CD4-positive, alpha-beta memory T cell (primary cell): ENCODE results near the gene EDC3. TPM values are rescaled to one million over a fixed set of nuclear protein-coding genes. Genes with fewer than 3 reads are reported as not detected.
A peak's percentile ranks its signal among the peaks of the same experiment; 100 is the strongest.

ENCODE experiments used
- CTCF ChIA-PET: fragments of 350-600 bp; sonication (Branson Sonifier 250); formaldehyde crosslinking; loops from one replicate; lab custom pipeline; 2021; ENCODE audit warnings: inconsistent platforms; ENCODE audit not compliant: partially characterized antibody; lab: Charles Lee
- POLR2A ChIA-PET: fragments of 350-600 bp; sonication (Branson Sonifier 250); formaldehyde crosslinking; loops from one replicate; lab custom pipeline; 2021; ENCODE audit not compliant: partially characterized antibody; lab: Charles Lee
- DNase-seq, 5 donors: peaks; one replicate each; pipeline versions ENCODE4 v3.0.0 to v3.0.0-alpha.2; 2020 to 2022; ENCODE audit warnings: mixed read lengths in 1 of 5
- H3K27ac ChIP-seq: one replicate; pipeline ENCODE4 v1.7.0; 2013; ENCODE audit warnings: low read depth, low read length
- H3K27me3 ChIP-seq: 2 replicates; pipeline ENCODE4 v1.7.0; 2013; ENCODE audit warnings: mild to moderate bottlenecking, low read length, moderate library complexity; ENCODE audit not compliant: insufficient read depth
- H3K36me3 ChIP-seq: 2 replicates; pipeline ENCODE4 v1.7.0; 2013; ENCODE audit warnings: mild to moderate bottlenecking, low read length, moderate library complexity; ENCODE audit not compliant: insufficient read depth
- H3K4me1 ChIP-seq: 2 replicates; pipeline ENCODE4 v1.7.0; 2013; ENCODE audit warnings: mild to moderate bottlenecking, low read length, moderate library complexity; ENCODE audit not compliant: insufficient read depth
- H3K4me3 ChIP-seq, 2 donors: one replicate each; pipeline ENCODE4 v1.7.0; 2013; ENCODE audit warnings: low read length in 2 of 2, mild to moderate bottlenecking in 1 of 2
- H3K9me3 ChIP-seq, 2 donors: one replicate each; pipeline ENCODE4 v1.7.0; 2013; ENCODE audit warnings: low read length in 2 of 2, control low read depth in 1 of 2; ENCODE audit not compliant: control insufficient read depth in 1 of 2
- H3K27ac Mint-ChIP-seq, 7 donors: one replicate each; pipeline ENCODE4 v1.8.0; 2020 to 2021; ENCODE audit warnings: mixed read lengths in 7 of 7, mild to moderate bottlenecking in 6 of 7, inconsistent platforms in 3 of 7, moderate library complexity in 3 of 7
- H3K27me3 Mint-ChIP-seq, 2 donors: one replicate each; pipeline ENCODE4 v1.8.0; 2020 to 2021; ENCODE audit warnings: mixed read lengths in 2 of 2
- H3K36me3 Mint-ChIP-seq, 2 donors: one replicate each; pipeline ENCODE4 v1.8.0; 2020 to 2021; ENCODE audit warnings: mixed read lengths in 2 of 2, inconsistent platforms in 1 of 2, mild to moderate bottlenecking in 1 of 2
- H3K4me1 Mint-ChIP-seq, 4 donors: one replicate each; pipeline ENCODE4 v1.8.0; 2020 to 2021; ENCODE audit warnings: mixed read lengths in 4 of 4, mild to moderate bottlenecking in 1 of 4
- H3K4me3 Mint-ChIP-seq, 8 donors: one replicate each; pipeline ENCODE4 v1.8.0; 2020 to 2021; ENCODE audit warnings: mixed read lengths in 8 of 8, mild to moderate bottlenecking in 7 of 8, moderate library complexity in 6 of 8, inconsistent platforms in 3 of 8
- H3K9me3 Mint-ChIP-seq, 8 donors: one replicate each; pipeline ENCODE4 v1.8.0; 2020 to 2021; ENCODE audit warnings: mixed read lengths in 8 of 8, mild to moderate bottlenecking in 5 of 8, inconsistent platforms in 3 of 8, moderate library complexity in 1 of 8
- intact Hi-C: fragments of 100-400 bp; cut with micrococcal nuclease; formaldehyde crosslinking; loops from one replicate; pipeline ENCODE4 v1.15.1; 2023
- polyA plus RNA-seq, 2 donors: library from polyadenylated mRNA; unstranded; fragments of 300-500 nt; fragmentation: Illumina TruSeq; gene quantifications; one replicate each; pipeline ENCODE4 v1.2.3, GENCODE V29; 2021
- total RNA-seq, 2 experiments: library from RNA; stranded (reverse); gene quantifications; one replicate each; pipeline ENCODE4 v1.2.3, GENCODE V29; 2021

EDC3 gene
- total and polyA plus RNA-seq, 4 experiments from 2014 or later, result 22.9 to 40.7 (median 34.4) TPM

- H3K36me3 Mint-ChIP-seq, result no peaks in the 10 kb centered on the region
- Histone ChIP-seq H3K4me3 (no peak overlapping the region), H3K4me1 (peaks cover 7% of the 10 kb centered on the region), H3K9me3 (no peaks in the 10 kb centered on the region), H3K27me3 (no peaks in the 10 kb centered on the region), H3K27ac (no peak overlapping the region), H3K36me3 (no peaks in the 10 kb centered on the region)
- intact Hi-C loops, result no loop called here
- H3K27me3 Mint-ChIP-seq, result peaks cover 4% of the 10 kb centered on the region in 2 donors
- ChIA-PET CTCF (no interaction called here), POLR2A (interaction anchor here (1.0 kb wide), 1 partner anchor 15 kb away, joined by 3 read pairs; the partner anchor contains the start of gene CYP1A1)
- H3K27ac Mint-ChIP-seq, result peak overlapping the region in 5 of 7 donors; percentile 62 to 85 (median 66)
- H3K4me3 Mint-ChIP-seq, result peak overlapping the region in 2 of 8 donors; percentile 13 to 32
- H3K4me1 Mint-ChIP-seq, result peaks cover 5 to 10% (median 6%) of the 10 kb centered on the region in 4 donors
- H3K9me3 Mint-ChIP-seq, result no peaks in the 10 kb centered on the region
- no peak for DNase-seq
These were observed 14.7 kb upstream of the EDC3 start for GRCh38 chr15:74710319-74711094.

- peak overlapping the region in 1 of 8 donors; percentile 32 for H3K4me3 Mint-ChIP-seq
- POLR2A ChIA-PET, result interaction anchor here (1.0 kb wide), 1 partner anchor 16 kb away, joined by 3 read pairs; the partner anchor contains the start of gene CYP1A1
- peaks cover 4 to 6% of the 10 kb centered on the region in 2 donors for H3K27me3 Mint-ChIP-seq
These were observed 14.1 kb upstream of the EDC3 start for GRCh38 chr15:74709892-74710291.

GRCh38 chr15:74709011-74709410, 13.2 kb upstream of the EDC3 start:
- H3K4me1 Mint-ChIP-seq, result peaks cover 5 to 10% (median 6%) of the 10 kb centered on the region in 4 donors
- DNase-seq, result no peak
- no peaks in the 10 kb centered on the region for H3K9me3 Mint-ChIP-seq
- no peaks in the 10 kb centered on the region for H3K36me3 Mint-ChIP-seq
- H3K27ac ChIP-seq, result no peak overlapping the region
- intact Hi-C loops, result no loop called here
- no peaks in the 10 kb centered on the region for H3K27me3 ChIP-seq
- H3K27ac Mint-ChIP-seq, result no peak overlapping the region
- CTCF ChIA-PET, result no interaction called here
- no peaks in the 10 kb centered on the region for H3K36me3 ChIP-seq
- no peak overlapping the region for H3K4me3 Mint-ChIP-seq
- H3K27me3 Mint-ChIP-seq, result peaks cover 4 to 6% of the 10 kb centered on the region in 2 donors
- POLR2A ChIA-PET, result no interaction called here
- no peaks in the 10 kb centered on the region for H3K9me3 ChIP-seq
- H3K4me1 ChIP-seq, result peaks cover 7% of the 10 kb centered on the region
- no peak overlapping the region for H3K4me3 ChIP-seq

More at GRCh38 chr15:74709892-74710291, 14.1 kb upstream of the EDC3 start:
- Mint-ChIP-seq H3K36me3 (no peaks in the 10 kb centered on the region), H3K27ac (peak overlapping the region in 5 of 7 donors; percentile 16 to 85 (median 65)), H3K4me1 (peaks cover 5 to 10% (median 6%) of the 10 kb centered on the region in 4 donors), H3K9me3 (no peaks in the 10 kb centered on the region)
- intact Hi-C loops, result no loop called here
- Histone ChIP-seq H3K4me1 (peaks cover 7% of the 10 kb centered on the region), H3K27me3 (no peaks in the 10 kb centered on the region), H3K36me3 (no peaks in the 10 kb centered on the region), H3K4me3 (no peak overlapping the region), H3K27ac (no peak overlapping the region), H3K9me3 (no peaks in the 10 kb centered on the region)
- CTCF ChIA-PET, result no interaction called here
- DNase-seq, result no peak

DNA sequence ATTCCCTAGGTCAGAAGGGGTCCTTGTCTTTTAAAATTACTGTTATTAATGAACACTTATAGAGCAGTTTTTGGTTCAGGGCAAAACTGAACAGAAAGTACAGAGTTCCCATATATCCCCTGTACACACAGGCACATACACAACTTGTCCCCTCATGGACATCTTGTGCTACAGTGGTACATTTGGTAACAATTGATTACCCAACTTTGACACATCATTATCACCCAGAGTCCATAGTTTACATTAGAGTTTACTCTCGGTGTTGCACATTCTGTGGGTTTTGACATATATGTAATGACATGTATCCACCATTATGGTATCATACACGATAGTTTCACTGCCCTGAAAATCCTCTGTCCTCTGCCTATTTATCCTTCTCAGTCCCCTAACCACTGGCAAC, 984 bp upstream of the EDC3 start:
- Mint-ChIP-seq H3K27me3 (peaks cover 3 to 4% of the 10 kb centered on the region in 2 donors), H3K9me3 (no peaks in the 10 kb centered on the region), H3K4me1 (peaks cover 29 to 49% (median 38%) of the 10 kb centered on the region in 4 donors), H3K27ac (peak overlapping the region; percentile 93 to 100 (median 99)), H3K4me3 (peak overlapping the region; percentile 97 to 100 (median 100)), H3K36me3 (peaks cover 0 to 12% of the 10 kb centered on the region in 2 donors)
- H3K27me3 ChIP-seq, result no peaks in the 10 kb centered on the region
- no peaks in the 10 kb centered on the region for H3K9me3 ChIP-seq
- H3K36me3 ChIP-seq, result no peaks in the 10 kb centered on the region
- peak overlapping the region; percentile 80 to 96 for H3K4me3 ChIP-seq
- peak overlapping the region; percentile 70 for H3K27ac ChIP-seq
- intact Hi-C loops, result loop anchor here (5.0 kb wide), 1 partner anchor 325 kb away; the partner anchor contains the start of gene PPCDC
- H3K4me1 ChIP-seq, result peaks cover 31% of the 10 kb centered on the region
- CTCF ChIA-PET, result no interaction called here
- no peak for DNase-seq
- POLR2A ChIA-PET, result interaction anchor here (1.0 to 1.3 kb wide), 2 partner anchors 29 to 109 kb away, joined by 3 read pairs; partner anchors contain the start of gene CYP1A1

DNA sequence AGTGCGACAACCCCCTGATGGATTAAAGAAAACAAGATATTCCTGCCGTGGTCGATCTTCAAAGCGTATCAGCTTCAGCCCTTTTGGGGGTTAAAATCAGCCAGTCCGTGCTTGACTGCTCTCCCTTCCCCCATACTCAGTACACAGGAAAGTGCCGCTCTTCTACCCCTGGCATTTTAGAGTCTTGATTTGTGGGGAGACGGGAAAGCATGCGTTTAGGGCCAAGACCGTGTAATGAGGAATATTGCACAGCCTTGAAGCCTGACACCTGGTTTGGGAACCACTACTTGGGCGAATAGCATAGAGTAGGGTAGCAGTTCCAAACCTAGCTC, 540 bp upstream of the EDC3 start:
- no peak for DNase-seq
- Mint-ChIP-seq H3K4me3 (peak overlapping the region; percentile 97 to 100 (median 100)), H3K9me3 (no peaks in the 10 kb centered on the region), H3K27me3 (no peaks in the 10 kb centered on the region), H3K27ac (peak overlapping the region; percentile 93 to 100 (median 99)), H3K36me3 (peaks cover 0 to 12% of the 10 kb centered on the region in 2 donors), H3K4me1 (peaks cover 29 to 49% (median 38%) of the 10 kb centered on the region in 4 donors)
- Histone ChIP-seq H3K4me1 (peaks cover 31% of the 10 kb centered on the region), H3K27me3 (no peaks in the 10 kb centered on the region), H3K4me3 (peak overlapping the region; percentile 80 to 96), H3K27ac (peak overlapping the region; percentile 70), H3K36me3 (no peaks in the 10 kb centered on the region), H3K9me3 (no peaks in the 10 kb centered on the region)
- intact Hi-C loops, result loop anchor here (5.0 kb wide), 1 partner anchor 326 kb away; the partner anchor contains the start of gene PPCDC
- ChIA-PET CTCF (interaction anchor here (1.1 kb wide), 1 partner anchor 103 kb away, joined by 3 read pairs; no protein-coding TSS in a partner anchor), POLR2A (interaction anchor here (1.0 to 1.5 kb wide), 3 partner anchors 29 to 261 kb away, joined by 3 to 4 read pairs (median 3); partner anchors contain the start of genes CYP1A1 and RPP25)

- H3K4me1 ChIP-seq, result peaks cover 31% of the 10 kb centered on the region
- ChIA-PET POLR2A (no interaction called here), CTCF (no interaction called here)
- no peak overlapping the region for H3K4me3 Mint-ChIP-seq
- H3K9me3 Mint-ChIP-seq, result no peaks in the 10 kb centered on the region
- H3K4me3 ChIP-seq, result no peak overlapping the region
- no peaks in the 10 kb centered on the region for H3K27me3 Mint-ChIP-seq
- peaks cover 33 to 49% (median 42%) of the 10 kb centered on the region in 4 donors for H3K4me1 Mint-ChIP-seq
- intact Hi-C loops, result no loop called here
- peak overlapping the region in 1 of 7 donors; percentile 16 for H3K27ac Mint-ChIP-seq
- no peaks in the 10 kb centered on the region for H3K9me3 ChIP-seq
- H3K27ac ChIP-seq, result no peak overlapping the region
- no peak for DNase-seq
- H3K27me3 ChIP-seq, result no peaks in the 10 kb centered on the region
- no peaks in the 10 kb centered on the region for H3K36me3 ChIP-seq
- H3K36me3 Mint-ChIP-seq, result peaks cover 0 to 18% of the 10 kb centered on the region in 2 donors
These were observed 3.5 kb downstream of the EDC3 start for GRCh38 chr15:74692327-74692726.

GRCh38 chr15:74683758-74684157, 12.1 kb downstream of the EDC3 start:
- Mint-ChIP-seq H3K4me3 (no peak overlapping the region), H3K27ac (peak overlapping the region in 1 of 7 donors; percentile 70), H3K9me3 (peaks cover 0 to 4% (median 0%) of the 10 kb centered on the region in 8 donors), H3K27me3 (no peaks in the 10 kb centered on the region), H3K36me3 (peaks cover 25 to 26% of the 10 kb centered on the region in 2 donors), H3K4me1 (peaks cover 0 to 13% (median 5%) of the 10 kb centered on the region in 4 donors)
- CTCF ChIA-PET, result interaction anchor here (0.7 kb wide), 1 partner anchor 13 kb away, joined by 4 read pairs; no protein-coding TSS in a partner anchor
- POLR2A ChIA-PET, result no interaction called here
- DNase-seq, result no peak
- Histone ChIP-seq H3K9me3 (no peaks in the 10 kb centered on the region), H3K27me3 (no peaks in the 10 kb centered on the region), H3K4me1 (no peaks in the 10 kb centered on the region), H3K4me3 (no peak overlapping the region), H3K36me3 (no peaks in the 10 kb centered on the region), H3K27ac (no peak overlapping the region)
- intact Hi-C loops, result no loop called here
